T-helper 2 cell (primary cell): ENCODE measurements around the gene ERCC1.

Experiments used
- DNase-seq, 5 experiments: peaks; one replicate each; pipeline versions ENCODE4 v3.0.0 to v3.0.0-alpha.2; 2012 to 2022
- total RNA-seq, 2 donors: gene quantifications; one replicate each; lab custom pipeline; 2026; lab: John Stamatoyannopoulos, UW

ERCC1 gene
- 37.7 to 59.8 reads per million in 2 donors for total RNA-seq

- DNase-seq, result peak in 3 of 5 experiments; percentile 44 to 91 (median 65)
Measured at GRCh38 chr19:45423589-45424190, at the start of gene ERCC1. Gene ERCC1 (minus strand): TSS chr19:45423917. CDS start chr19:45423374, 543 bp downstream.

GRCh38 chr19:45473367-45473681 lies 49.6 kb upstream of the ERCC1 start:
- no peak for DNase-seq

GRCh38 chr19:45472563-45473366 lies 49.0 kb upstream of the ERCC1 start:
- peak in 3 of 5 experiments; percentile 51 to 72 (median 53) for DNase-seq

GRCh38 chr19:45471931-45472562 lies 48.3 kb upstream of the ERCC1 start:
- no peak for DNase-seq

GRCh38 chr19:45471111-45471930 lies 47.6 kb upstream of the ERCC1 start:
- DNase-seq, result peak in 2 of 5 experiments; percentile 28 to 36

GRCh38 chr19:45470762-45471081 lies 47.0 kb upstream of the ERCC1 start:
- DNase-seq, result peak in 1 of 5 experiments; percentile 37

- DNase-seq, result peak in 2 of 5 experiments; percentile 53 to 58
Measured at GRCh38 chr19:45469945-45470761, 46.4 kb upstream of the ERCC1 start.

- DNase-seq, result peak; percentile 51 to 98 (median 87)
Measured at GRCh38 chr19:45469132-45469944, 45.6 kb upstream of the ERCC1 start.

- DNase-seq, result peak in 1 of 5 experiments; percentile 86
Measured at GRCh38 chr19:45468803-45469131, 45.0 kb upstream of the ERCC1 start.

GRCh38 chr19:45468159-45468651 lies 44.5 kb upstream of the ERCC1 start:
- DNase-seq, result peak in 2 of 5 experiments; percentile 56 to 67

- peak; percentile 88 to 96 (median 94) for DNase-seq
Measured at GRCh38 chr19:45467456-45468158, 43.9 kb upstream of the ERCC1 start, which contains the start of gene FOSB. Gene FOSB (plus strand): TSS chr19:45467996. CDS start chr19:45468587, 591 bp downstream.

- no peak for DNase-seq
Measured at GRCh38 chr19:45467115-45467455, 43.4 kb upstream of the ERCC1 start.

- no peak for DNase-seq
Measured at GRCh38 chr19:45464852-45465441, 41.2 kb upstream of the ERCC1 start.

GRCh38 chr19:45464274-45464673 lies 40.6 kb upstream of the ERCC1 start:
- DNase-seq, result no peak

GRCh38 chr19:45463241-45463640 lies 39.5 kb upstream of the ERCC1 start:
- no peak for DNase-seq

GRCh38 chr19:45462174-45462573 lies 38.5 kb upstream of the ERCC1 start:
- no peak for DNase-seq

GRCh38 chr19:45460807-45461347 lies 37.2 kb upstream of the ERCC1 start:
- DNase-seq, result no peak

- DNase-seq, result no peak
Measured at GRCh38 chr19:45457776-45458175, 34.1 kb upstream of the ERCC1 start.

- no peak for DNase-seq
Measured at GRCh38 chr19:45456500-45456815, 32.7 kb upstream of the ERCC1 start.
